NCI-H82 treated with DMSO at 0.1 percent for 48 hours (cell line): Measurements from ENCODE around the gene LRRC3C.

ENCODE experiments used
- DNase-seq: peaks from one replicate; lab custom pipeline; 2025; ENCODE audit not compliant: unreplicated experiment; lab: John Stamatoyannopoulos, UW

LRRC3C gene

GRCh38 chr17:39923836-39924690, 3.5 kb upstream of the LRRC3C start:
- DNase-seq = no peak

- DNase-seq = no peak
Measured at GRCh38 chr17:39924691-39925055, 2.9 kb upstream of the LRRC3C start.

GRCh38 chr17:39925282-39926134, 2.0 kb upstream of the LRRC3C start:
- DNase-seq = no peak

GRCh38 chr17:39926135-39926587, 1.4 kb upstream of the LRRC3C start:
- no peak for DNase-seq

- DNase-seq = no peak
Measured at GRCh38 chr17:39926588-39927100, 888 bp upstream of the LRRC3C start.

- DNase-seq = no peak
Measured at GRCh38 chr17:39927929-39928857, 661 bp downstream of the LRRC3C start.

- no peak for DNase-seq
Measured at GRCh38 chr17:39928858-39929645, 1.5 kb downstream of the LRRC3C start.

- no peak for DNase-seq
Measured at GRCh38 chr17:39929646-39930407, 2.3 kb downstream of the LRRC3C start.

- no peak for DNase-seq
Measured at GRCh38 chr17:39933912-39934311, 6.4 kb downstream of the LRRC3C start.

GRCh38 chr17:39934324-39934723, 6.8 kb downstream of the LRRC3C start:
- DNase-seq = no peak

GRCh38 chr17:39935909-39936308, 8.4 kb downstream of the LRRC3C start:
- no peak for DNase-seq

GRCh38 chr17:39937447-39937846, 9.9 kb downstream of the LRRC3C start:
- DNase-seq = no peak

- no peak for DNase-seq
Measured at GRCh38 chr17:39938140-39938869, 10.8 kb downstream of the LRRC3C start.

- DNase-seq = no peak
Measured at GRCh38 chr17:39939106-39939505, 11.6 kb downstream of the LRRC3C start.

- no peak for DNase-seq
Measured at GRCh38 chr17:39939588-39940419, 12.3 kb downstream of the LRRC3C start.

GRCh38 chr17:39943702-39944392, 16.3 kb downstream of the LRRC3C start:
- no peak for DNase-seq

- no peak for DNase-seq
Measured at GRCh38 chr17:39944393-39944711, 16.8 kb downstream of the LRRC3C start.
